HG03520 (cell line): Measurements from ENCODE around the gene GLIPR1L2.
"Not testable (repeated sequence)": the region's sequence is repeated elsewhere in the genome, so short reads cannot be mapped to it uniquely, and the experiment has no call there.

Experiments
- ATAC-seq: cut with Tn5 transposase; IDR thresholded peaks from one replicate; pipeline ENCODE4 v1.9.1; 2021; ENCODE audit warnings: mild to moderate bottlenecking, moderate library complexity; ENCODE audit not compliant: unreplicated experiment

GLIPR1L2 gene

DNA sequence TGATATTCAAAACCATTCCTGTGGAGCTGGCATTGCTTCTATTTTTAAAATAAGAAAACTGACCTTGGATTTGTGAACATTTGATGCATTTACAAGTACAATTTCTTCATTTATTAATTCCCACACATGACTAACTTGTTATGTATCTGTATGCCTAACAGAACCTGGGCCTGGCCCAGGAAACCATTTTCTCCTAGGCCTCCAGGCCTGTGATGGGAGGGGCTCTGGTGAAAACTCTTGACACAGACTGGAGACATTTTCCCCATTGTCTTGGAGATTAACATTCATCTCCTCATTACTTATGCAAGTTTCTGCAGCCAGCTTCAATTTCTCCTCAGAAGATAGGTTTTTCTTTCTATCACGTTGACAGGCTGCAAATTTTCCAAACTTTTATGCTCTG lies 42.0 kb downstream of the GLIPR1L2 start:
- no peak for ATAC-seq

GRCh38 chr12:75437564-75437963 lies 46.7 kb downstream of the GLIPR1L2 start:
- no peak for ATAC-seq

- no peak for ATAC-seq
These were observed 47.3 kb downstream of the GLIPR1L2 start for GRCh38 chr12:75438059-75438754.

DNA sequence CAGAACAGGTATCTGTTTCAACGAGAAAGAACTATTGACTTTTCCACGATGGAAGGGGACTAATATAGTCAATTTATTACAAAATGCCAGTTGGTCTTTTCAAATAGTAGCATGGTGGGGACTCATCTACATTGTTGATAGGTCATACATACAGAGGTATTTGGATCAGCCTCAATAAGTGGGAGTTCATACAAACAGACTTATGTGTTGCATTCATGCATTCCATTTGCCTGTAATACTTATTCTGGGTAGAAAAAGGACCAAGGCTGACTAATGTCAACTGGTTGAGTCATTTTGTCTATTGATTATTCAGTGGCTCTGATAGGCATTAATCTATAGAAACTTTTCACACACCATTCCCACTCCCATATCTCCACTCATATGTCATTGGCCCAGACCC lies 48.2 kb downstream of the GLIPR1L2 start:
- ATAC-seq, result no peak

DNA sequence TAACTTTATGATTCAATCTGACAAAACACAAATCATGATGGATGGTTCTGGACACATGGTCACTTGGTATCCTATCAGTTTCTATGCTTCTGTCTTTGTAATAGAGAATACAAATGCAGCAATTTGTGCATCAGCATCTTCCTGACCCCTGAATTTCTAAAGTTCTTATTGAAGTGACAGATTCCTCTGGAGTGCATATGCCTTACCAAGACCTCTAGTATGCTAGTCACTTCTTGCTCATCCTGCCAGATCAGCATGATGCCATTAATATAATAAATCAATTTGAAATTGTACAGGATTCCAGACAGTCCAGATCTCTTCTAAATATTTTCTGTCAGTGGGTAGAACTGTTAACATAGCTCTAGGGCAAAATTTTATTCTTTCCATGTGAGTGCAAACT lies 49.0 kb downstream of the GLIPR1L2 start:
- ATAC-seq, result no peak

GRCh38 chr12:75441687-75442449 lies 51.0 kb downstream of the GLIPR1L2 start:
- not testable (repeated sequence) for ATAC-seq

DNA sequence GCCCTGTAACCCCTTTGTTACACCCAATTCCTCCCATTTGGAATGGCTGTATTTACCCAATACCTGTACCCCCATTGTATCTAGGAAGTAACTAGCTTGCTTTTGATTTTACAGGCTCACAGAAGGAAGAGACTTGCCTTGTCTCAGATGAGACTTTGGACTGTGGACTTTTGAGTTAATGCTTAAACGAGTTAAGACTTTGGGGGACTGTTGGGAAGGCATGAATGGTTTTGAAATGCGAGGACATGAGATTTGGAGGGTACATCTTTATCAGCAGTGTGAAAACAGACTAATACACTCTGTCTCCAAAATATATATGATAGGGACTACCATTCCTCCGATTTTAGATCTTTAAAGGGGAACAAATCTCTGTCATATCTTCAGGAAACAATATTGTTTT lies 51.6 kb downstream of the GLIPR1L2 start:
- ATAC-seq, result not testable (repeated sequence)

DNA sequence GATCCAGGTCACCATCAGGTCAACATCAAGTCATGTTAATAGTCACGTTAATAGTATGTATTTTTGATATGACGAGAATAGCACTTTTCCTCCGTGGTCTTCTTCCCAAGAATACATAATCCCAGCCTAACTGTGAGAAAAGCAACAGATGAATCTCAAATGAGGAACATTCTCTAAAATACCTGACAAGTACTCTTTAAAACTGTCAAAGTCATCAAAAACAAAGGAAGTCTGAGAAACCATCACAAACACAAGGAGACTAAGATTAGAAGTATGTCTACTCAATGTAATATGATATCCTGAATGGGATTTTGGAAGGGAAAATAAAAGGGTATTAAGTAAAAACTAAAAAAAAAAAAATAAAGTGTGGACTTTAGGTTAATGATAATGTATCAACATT lies 52.8 kb downstream of the GLIPR1L2 start:
- ATAC-seq, result no peak

DNA sequence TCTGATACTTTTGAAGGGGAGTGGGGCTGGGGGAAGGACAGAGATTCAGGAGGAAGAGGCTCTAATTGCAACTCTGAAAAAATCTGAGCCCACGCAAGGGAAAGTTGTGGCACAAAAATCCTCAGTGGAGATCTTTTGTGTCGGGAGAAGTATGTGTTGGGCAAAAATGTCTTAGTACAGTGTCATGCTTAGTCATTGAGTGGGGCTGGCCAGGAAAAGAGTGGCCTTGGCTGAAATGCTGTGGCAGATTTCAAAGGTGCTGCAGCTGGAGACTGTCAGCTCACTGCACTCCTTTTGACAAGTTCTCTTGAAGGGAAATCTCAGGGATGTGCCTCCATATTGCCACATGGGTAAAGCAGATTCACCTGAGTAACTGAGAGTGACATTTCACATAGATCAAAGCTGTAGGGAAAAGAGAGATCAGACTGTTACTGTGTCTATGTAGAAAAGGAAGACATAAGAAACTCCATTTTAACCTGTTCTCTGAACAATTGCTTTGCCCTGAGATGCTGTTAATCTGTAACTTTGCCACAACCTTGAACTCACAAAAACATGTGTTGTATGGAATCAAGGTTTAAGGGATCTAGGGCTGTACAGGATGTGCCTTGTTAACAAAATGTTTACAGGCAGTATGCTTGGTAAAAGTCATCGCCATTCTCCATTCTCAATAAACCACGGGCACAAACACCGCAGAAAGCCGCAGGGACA lies 53.7 kb downstream of the GLIPR1L2 start:
- ATAC-seq, result no peak

GRCh38 chr12:75445137-75445507 lies 54.2 kb downstream of the GLIPR1L2 start:
- not testable (repeated sequence) for ATAC-seq

- ATAC-seq, result no peak
These were observed 56.0 kb downstream of the GLIPR1L2 start for GRCh38 chr12:75446857-75447256.

GRCh38 chr12:75447691-75448393 lies 57.0 kb downstream of the GLIPR1L2 start:
- ATAC-seq, result no peak

GRCh38 chr12:75452675-75453330 lies 61.9 kb downstream of the GLIPR1L2 start:
- ATAC-seq, result no peak

GRCh38 chr12:75455839-75456238 lies 65.0 kb downstream of the GLIPR1L2 start:
- ATAC-seq, result no peak

- no peak for ATAC-seq
These were observed 66.3 kb downstream of the GLIPR1L2 start for GRCh38 chr12:75457191-75457590.

- not testable (repeated sequence) for ATAC-seq
These were observed 67.0 kb downstream of the GLIPR1L2 start for GRCh38 chr12:75457866-75458265.

DNA sequence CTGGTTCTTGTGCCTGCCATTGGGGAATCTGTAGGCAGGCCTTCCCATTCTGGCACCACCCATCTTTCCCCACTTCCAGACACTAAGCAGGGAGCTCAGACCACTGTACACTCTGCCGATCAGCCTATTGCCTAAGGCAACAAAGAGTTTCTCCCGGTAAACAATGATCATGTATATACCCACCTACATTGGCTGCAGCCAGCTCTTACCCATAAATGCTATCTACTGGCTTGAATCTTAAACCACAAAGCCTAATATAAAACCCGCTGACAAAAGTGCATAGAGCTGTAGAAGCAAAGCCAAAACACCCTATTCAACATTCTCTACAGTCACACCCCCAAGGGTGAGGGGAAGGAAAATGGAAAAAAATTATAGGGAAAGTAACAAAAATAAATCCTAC lies 68.9 kb downstream of the GLIPR1L2 start:
- no peak for ATAC-seq

DNA sequence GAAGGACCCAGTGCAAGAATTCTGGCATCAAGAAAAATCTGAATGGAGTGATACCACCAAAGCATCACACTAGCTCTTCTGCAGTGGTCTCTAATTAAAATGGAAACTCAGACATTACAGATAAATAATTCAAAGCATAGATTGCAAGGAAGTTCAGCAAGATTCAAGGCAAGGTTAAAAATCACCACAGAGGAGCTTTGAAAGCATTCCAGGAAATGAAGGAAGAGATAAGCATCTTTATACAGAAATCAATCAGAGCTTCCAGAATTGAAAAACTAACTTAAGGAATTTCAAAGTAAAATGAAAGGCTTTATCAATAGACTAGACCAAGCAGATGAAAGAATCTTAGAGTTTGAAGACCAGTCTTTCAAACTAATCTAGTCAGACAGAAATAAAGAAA lies 69.3 kb downstream of the GLIPR1L2 start:
- no peak for ATAC-seq

- peak; percentile 51 for ATAC-seq
These were observed 81.3 kb downstream of the GLIPR1L2 start for GRCh38 chr12:75471902-75472890.
